GM18526 (cell line): ENCODE results near the gene AAMP.

ENCODE experiments used
- POLR2A ChIP-seq: IDR thresholded peaks from 3 replicates; pipeline ENCODE4 v1.6.1; 2011; ENCODE audit not compliant: insufficient read length; ENCODE audit errors: extremely low read depth

AAMP gene

GRCh38 chr2:218269900-218270720, at the start of gene AAMP, which contains the start of gene PNKD:
Gene AAMP, minus strand, starts transcription at chr2:218270137. Its CDS starts 51 bp downstream, at chr2:218270086.
Gene PNKD, plus strand, starts transcription at chr2:218270519. Its CDS starts 17 bp downstream, at chr2:218270536.
- peak; percentile 71 for TF ChIP-seq POLR2A

- no peak for TF ChIP-seq POLR2A
Observed at GRCh38 chr2:218318241-218318640, 48.3 kb upstream of the AAMP start.

- no peak for TF ChIP-seq POLR2A
Observed at GRCh38 chr2:218317835-218318234, 47.9 kb upstream of the AAMP start.

GRCh38 chr2:218317303-218317630, 47.3 kb upstream of the AAMP start:
- TF ChIP-seq POLR2A = no peak

GRCh38 chr2:218315397-218315796, 45.5 kb upstream of the AAMP start:
- TF ChIP-seq POLR2A = no peak

- no peak for TF ChIP-seq POLR2A
Observed at GRCh38 chr2:218313356-218313755, 43.4 kb upstream of the AAMP start.

GRCh38 chr2:218312267-218312756, 42.4 kb upstream of the AAMP start:
- no peak for TF ChIP-seq POLR2A

- TF ChIP-seq POLR2A = no peak
Observed at GRCh38 chr2:218310853-218311540, 41.1 kb upstream of the AAMP start.

- no peak for TF ChIP-seq POLR2A
Observed at GRCh38 chr2:218307415-218308090, 37.6 kb upstream of the AAMP start.

GRCh38 chr2:218306184-218306920, 36.4 kb upstream of the AAMP start:
- TF ChIP-seq POLR2A = no peak

GRCh38 chr2:218305383-218305782, 35.4 kb upstream of the AAMP start:
- TF ChIP-seq POLR2A = no peak

GRCh38 chr2:218301176-218301819, 31.4 kb upstream of the AAMP start:
- no peak for TF ChIP-seq POLR2A

GRCh38 chr2:218300141-218300540, 30.2 kb upstream of the AAMP start:
- TF ChIP-seq POLR2A = no peak

GRCh38 chr2:218298314-218298875, 28.5 kb upstream of the AAMP start:
- no peak for TF ChIP-seq POLR2A
